B cell (primary cell): Measurements from ENCODE around the gene ZNRF2. TPM values are rescaled to one million over a fixed set of nuclear protein-coding genes. Genes with fewer than 3 reads are reported as not detected.

Source experiments
- ATAC-seq: fragments of 200-7000 bp; cut with Tn5 transposase; one replicate; pipeline ENCODE4 v1.10.0; 2021; ENCODE audit warnings: low read depth, mild to moderate bottlenecking, moderate number of reproducible peaks, moderate library complexity
- CTCF ChIA-PET: fragments of 350-600 bp; sonication (Branson Sonifier 250); formaldehyde crosslinking; loops from one replicate; lab custom pipeline; 2021; ENCODE audit warnings: antibody characterized with exemption, inconsistent platforms; lab: Charles Lee
- POLR2A ChIA-PET: fragments of 350-600 bp; sonication (Branson Sonifier 250); formaldehyde crosslinking; loops from one replicate; lab custom pipeline; 2021; ENCODE audit warnings: antibody characterized with exemption; lab: Charles Lee
- DNase-seq: peaks from one replicate; pipeline ENCODE4 v3.0.0; 2013
- H2AFZ ChIP-seq: 2 replicates; pipeline ENCODE4 v1.6.1; 2012; ENCODE audit warnings: mild to moderate bottlenecking, low read depth, low read length; ENCODE audit not compliant: insufficient read depth, poor library complexity, severe bottlenecking
- H3K27ac ChIP-seq, 2 donors: 1 replicate in 1 of 2; 2 replicates in 1 of 2; pipeline ENCODE4 v1.5.1; 2012 to 2013; ENCODE audit warnings: low read length in 2 of 2, mild to moderate bottlenecking in 2 of 2, moderate library complexity in 1 of 2
- H3K27me3 ChIP-seq, 4 experiments: fragments of 200-600 bp in 1 of 4; sonication (generic) in 1 of 4; replicated peaks in 1 of 4; 1 replicate in 2 of 4; 2 replicates in 2 of 4; pipeline versions ENCODE4 v1.6.1 to v1.7.0; 2013 to 2016; ENCODE audit warnings: low read length in 3 of 4, mild to moderate bottlenecking in 2 of 4, mixed read lengths in 1 of 4, moderate library complexity in 1 of 4; ENCODE audit not compliant: insufficient read depth in 4 of 4, control insufficient read depth in 3 of 4; ENCODE audit errors: control extremely low read depth in 1 of 4
- H3K36me3 ChIP-seq, 2 experiments: replicated peaks in 1 of 2; 1 replicate in 1 of 2; 2 replicates in 1 of 2; pipeline versions ENCODE4 v1.6.1 to v1.7.1; 2013; ENCODE audit warnings: low read length in 1 of 2; ENCODE audit not compliant: insufficient read depth in 2 of 2, control insufficient read depth in 1 of 2; ENCODE audit errors: control extremely low read depth in 1 of 2, extremely low read depth in 1 of 2
- H3K4me1 ChIP-seq, 2 donors: fragments of 200-600 bp in 1 of 2; sonication (generic) in 1 of 2; 1 replicate in 1 of 2; 2 replicates in 1 of 2; pipeline versions ENCODE4 v1.5.1 to v1.6.1; 2013 to 2017; ENCODE audit warnings: low read length in 2 of 2; ENCODE audit not compliant: control insufficient read depth in 2 of 2, insufficient read depth in 2 of 2
- H3K4me2 ChIP-seq: replicated peaks from 2 replicates; pipeline ENCODE3; 2012; ENCODE audit warnings: mild to moderate bottlenecking, low read depth, low read length; ENCODE audit not compliant: poor library complexity, severe bottlenecking
- H3K4me3 ChIP-seq, 5 experiments: fragments of 200-600 bp in 1 of 5; sonication (generic) in 1 of 5; 1 replicate in 3 of 5; 2 replicates in 2 of 5; pipeline versions ENCODE4 v1.5.1 to v1.7.0; 2011 to 2016; ENCODE audit warnings: low read length in 4 of 5, mild to moderate bottlenecking in 4 of 5, low read depth in 2 of 5, control low read depth in 1 of 5, moderate library complexity in 1 of 5; ENCODE audit not compliant: insufficient read depth in 1 of 5; ENCODE audit errors: control extremely low read depth in 1 of 5, extremely low read depth in 1 of 5
- H3K79me2 ChIP-seq: fragments of 200-600 bp; sonication (generic); one replicate; pipeline ENCODE4 v1.6.0; 2016; ENCODE audit warnings: low read length; ENCODE audit not compliant: control insufficient read depth, insufficient read depth
- H3K9ac ChIP-seq: fragments of 200-600 bp; sonication (generic); 2 replicates; pipeline ENCODE4 v1.6.1; 2017; ENCODE audit warnings: mild to moderate bottlenecking, low read length, moderate library complexity
- H3K9me3 ChIP-seq, 3 donors: one replicate each; pipeline versions ENCODE4 v1.6.1 to v1.7.1; 2013; ENCODE audit warnings: low read length in 2 of 3; ENCODE audit not compliant: control insufficient read depth in 2 of 3, insufficient read depth in 1 of 3; ENCODE audit errors: control extremely low read depth in 1 of 3
- H4K20me1 ChIP-seq: 2 replicates; pipeline ENCODE4 v1.6.0; 2012; ENCODE audit warnings: mild to moderate bottlenecking, low read length; ENCODE audit not compliant: insufficient read depth, control insufficient read depth, poor library complexity, severe bottlenecking
- H3K27ac Mint-ChIP-seq: one replicate; pipeline ENCODE4 v1.8.0; 2021; ENCODE audit warnings: mixed read lengths
- H3K27me3 Mint-ChIP-seq: one replicate; pipeline ENCODE4 v1.8.0; 2021; ENCODE audit warnings: mixed read lengths
- H3K4me1 Mint-ChIP-seq: one replicate; pipeline ENCODE4 v1.8.0; 2021; ENCODE audit warnings: mixed read lengths
- H3K4me3 Mint-ChIP-seq: one replicate; pipeline ENCODE4 v1.8.0; 2021; ENCODE audit warnings: mixed read lengths
- H3K9me3 Mint-ChIP-seq: one replicate; pipeline ENCODE4 v1.8.0; 2022; ENCODE audit warnings: mixed read lengths; ENCODE audit not compliant: insufficient read depth
- CTCF ChIP-seq: fragments of 200-600 bp; IDR thresholded peaks from one replicate; pipeline ENCODE4 v1.8.0; 2022; ENCODE audit warnings: antibody characterized with exemption, mild to moderate bottlenecking
- EZH2 ChIP-seq: IDR thresholded peaks from 2 replicates; pipeline ENCODE4 v1.6.1; 2012; ENCODE audit warnings: borderline replicate concordance, low read depth, mild to moderate bottlenecking, moderate library complexity, low read length; ENCODE audit not compliant: insufficient read depth, poor library complexity, severe bottlenecking
- WGBS: methylation state at CpG from one replicate; pipeline ENCODE4 v1.1.5; 2013; ENCODE audit warnings: missing lambda C conversion rate; ENCODE audit not compliant: insufficient coverage; 5-methylcytosine and 5-hydroxymethylcytosine counted together
- intact Hi-C: fragments of 100-400 bp; cut with micrococcal nuclease; formaldehyde crosslinking; loops from one replicate; pipeline ENCODE4 v1.10.0; 2022
- polyA plus RNA-seq: library from polyadenylated mRNA; depleted of rRNA; stranded (reverse); fragments of >200 nt; gene quantifications from 2 replicates; pipeline ENCODE4 v1.2.3, GENCODE V29; 2012
- total RNA-seq, 2 donors: library from RNA; stranded (reverse); fragments of 120-200 nt in 1 of 2; gene quantifications; 1 replicate in 1 of 2; 2 replicates in 1 of 2; pipeline versions ENCODE4 v1.2.3 to v1.2.4, GENCODE V29; 2013 to 2022

The ZNRF2 gene
- total and polyA plus RNA-seq, 2 donors (not counting 1 experiment from before 2014, with no cell fraction given), result 6.4 to 32.0 TPM

GRCh38 chr7:30279653-30279904, 4.8 kb upstream of the ZNRF2 start:
- no CpG with 5 or more reads among the region's 2 CpGs for WGBS
- peak overlapping the region; percentile 26 for H3K4me2 ChIP-seq
- peaks cover 33% of the 10 kb centered on the region for H3K79me2 ChIP-seq
- TF ChIP-seq EZH2, result no peak
- no peak for TF ChIP-seq CTCF
- no peaks in the 10 kb centered on the region for H3K27me3 Mint-ChIP-seq
- H3K27ac Mint-ChIP-seq, result peak overlapping the region; percentile 42
- ATAC-seq, result no peak
- no peak overlapping the region for H3K27ac ChIP-seq
- no peak overlapping the region for H3K4me3 ChIP-seq
- H4K20me1 ChIP-seq, result no peaks in the 10 kb centered on the region
- peak overlapping the region; percentile 20 for H2AFZ ChIP-seq
- peak overlapping the region; percentile 2 for H3K4me3 Mint-ChIP-seq
- intact Hi-C loops, result loop anchor here (5.0 to 10.0 kb wide), 2 partner anchors 135 to 168 kb away; no protein-coding TSS in a partner anchor
- DNase-seq, result no peak
- no peaks in the 10 kb centered on the region for H3K9me3 Mint-ChIP-seq
- peaks cover 13 to 16% of the 10 kb centered on the region in 2 donors for H3K4me1 ChIP-seq
- peaks cover 23% of the 10 kb centered on the region for H3K4me1 Mint-ChIP-seq
- no peaks in the 10 kb centered on the region for H3K9me3 ChIP-seq
- ChIA-PET POLR2A (no interaction called here), CTCF (interaction anchor here (1.0 to 9.4 kb wide), 8 partner anchors 33 to 285 kb away, joined by 3 to 89 read pairs (median 7); no protein-coding TSS in a partner anchor)
- H3K27me3 ChIP-seq, result no peaks in the 10 kb centered on the region
- H3K9ac ChIP-seq, result no peak overlapping the region
- H3K36me3 ChIP-seq, result peaks cover 0 to 5% of the 10 kb centered on the region in 2 experiments

DNA sequence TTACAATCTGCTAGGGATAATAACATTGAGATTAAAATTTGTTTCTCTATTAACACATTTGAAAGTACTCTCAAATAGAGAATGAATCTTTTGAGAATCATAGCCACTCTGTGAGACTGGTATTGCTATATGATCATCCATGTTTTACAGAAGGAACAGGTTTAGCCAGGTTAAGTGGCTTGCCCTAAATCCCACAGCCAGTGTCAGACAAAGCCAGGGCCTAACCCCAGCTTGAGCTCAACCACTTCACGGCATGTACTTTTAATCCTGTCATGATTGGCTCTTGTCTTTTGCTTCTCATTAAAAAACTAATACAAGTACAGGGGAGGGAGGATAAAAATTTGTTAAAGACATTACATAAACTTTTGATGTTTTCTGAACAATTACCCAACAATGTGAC, 3.8 kb upstream of the ZNRF2 start:
- no peak overlapping the region for H2AFZ ChIP-seq
- H3K4me2 ChIP-seq, result no peak overlapping the region

More for the DNA sequence above, 3.8 kb upstream of the ZNRF2 start:
- no peak for ATAC-seq
- H3K27ac Mint-ChIP-seq, result no peak overlapping the region
- peaks cover 0 to 5% of the 10 kb centered on the region in 2 experiments for H3K36me3 ChIP-seq
- H3K79me2 ChIP-seq, result peaks cover 33% of the 10 kb centered on the region
- no peak overlapping the region for H3K4me3 Mint-ChIP-seq
- ChIA-PET CTCF (interaction anchor here (0.6 to 9.4 kb wide), 3 partner anchors 70 to 166 kb away, joined by 3 to 89 read pairs (median 8); no protein-coding TSS in a partner anchor), POLR2A (no interaction called here)
- no CpG with 5 or more reads among the region's 1 CpG for WGBS
- H3K4me1 Mint-ChIP-seq, result peaks cover 23% of the 10 kb centered on the region
- H3K27me3 Mint-ChIP-seq, result no peaks in the 10 kb centered on the region
- no peaks in the 10 kb centered on the region for H3K27me3 ChIP-seq
- H3K4me3 ChIP-seq, result no peak overlapping the region
- no peaks in the 10 kb centered on the region for H3K9me3 ChIP-seq
- no peaks in the 10 kb centered on the region for H3K9me3 Mint-ChIP-seq
- intact Hi-C loops, result loop anchor here (5.0 kb wide), 1 partner anchor 118 kb away; no protein-coding TSS in a partner anchor
- H3K4me1 ChIP-seq, result peaks cover 13 to 16% of the 10 kb centered on the region in 2 donors
- no peak overlapping the region for H3K27ac ChIP-seq
- DNase-seq, result no peak
- no peak for TF ChIP-seq EZH2
- no peak for TF ChIP-seq CTCF
- H4K20me1 ChIP-seq, result no peaks in the 10 kb centered on the region
- H3K9ac ChIP-seq, result no peak overlapping the region
